GM18505 (cell line): ENCODE measurements around the gene WDFY1.

ENCODE experiments used
- ATAC-seq: cut with Tn5 transposase; IDR thresholded peaks from one replicate; pipeline ENCODE4 v1.9.1; 2021; ENCODE audit not compliant: unreplicated experiment
- POLR2A ChIP-seq: IDR thresholded peaks from 4 replicates; pipeline ENCODE4 v1.6.1; 2011; ENCODE audit warnings: borderline replicate concordance; ENCODE audit not compliant: insufficient read depth, insufficient read length; ENCODE audit errors: extremely low read depth

Gene WDFY1

DNA sequence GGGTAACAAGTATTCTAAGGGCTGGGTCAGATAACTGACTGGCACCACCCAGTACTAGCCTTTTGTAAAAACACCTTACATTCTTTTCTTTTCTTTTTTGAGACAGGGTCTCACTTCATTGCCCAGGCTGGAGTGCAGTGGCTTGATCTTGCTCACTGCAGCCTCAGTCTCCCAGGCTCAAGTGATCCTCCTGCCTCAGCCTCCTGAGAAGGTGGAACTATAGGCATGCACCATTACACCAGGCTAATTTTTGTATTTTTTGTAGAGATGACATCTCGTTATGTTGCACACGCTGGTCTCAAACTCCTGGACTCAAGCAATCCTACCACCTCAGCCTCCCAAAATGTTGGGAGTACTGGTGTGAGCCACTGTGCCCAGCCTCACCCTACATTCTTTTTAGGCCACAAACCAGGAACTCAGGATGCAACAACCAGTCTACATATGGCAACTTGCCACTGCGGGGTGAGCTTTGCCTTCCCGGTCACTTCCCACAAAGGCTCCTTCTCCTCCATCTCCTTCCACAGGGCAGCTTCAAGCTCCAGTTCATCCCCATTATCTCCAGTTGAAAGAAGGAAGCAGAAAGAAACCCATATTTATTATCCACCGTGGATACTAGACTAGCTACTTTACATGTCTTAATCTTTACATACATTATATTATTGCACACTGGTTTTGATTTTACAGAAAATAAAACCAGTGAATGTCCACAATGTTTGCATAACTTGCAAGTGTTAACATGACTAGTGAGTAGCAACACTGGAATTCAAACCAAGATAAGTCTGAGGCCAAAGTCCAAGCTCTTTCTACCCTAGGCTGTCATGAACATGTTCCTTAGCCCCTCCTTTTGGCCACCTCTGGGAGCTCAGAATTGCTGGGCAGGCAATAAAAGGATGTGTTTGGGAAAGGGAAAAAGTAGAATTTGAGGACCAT is 84.1 kb downstream of the WDFY1 start:
- no peak for TF ChIP-seq POLR2A
- ATAC-seq: no peak

DNA sequence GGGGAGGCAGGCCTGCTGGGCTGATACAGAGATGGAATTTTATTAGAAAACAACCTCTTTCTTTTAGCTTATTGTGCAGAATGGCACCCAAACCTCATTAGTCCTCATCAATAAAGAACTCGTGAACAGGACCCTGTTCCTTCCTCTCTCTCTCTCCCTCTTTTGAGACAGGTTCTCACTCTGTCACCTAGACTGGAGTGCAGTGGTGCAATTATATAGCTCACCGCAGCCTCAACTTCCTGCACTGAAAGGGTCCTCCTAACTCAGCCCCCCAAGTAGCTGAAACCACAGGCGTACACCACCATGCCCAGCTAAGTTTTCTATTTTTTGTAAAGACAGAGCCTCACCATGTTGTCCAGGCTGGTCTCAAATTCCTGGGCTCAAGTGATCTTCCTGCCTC is 86.1 kb downstream of the WDFY1 start:
- no peak for TF ChIP-seq POLR2A
- ATAC-seq: no peak

DNA sequence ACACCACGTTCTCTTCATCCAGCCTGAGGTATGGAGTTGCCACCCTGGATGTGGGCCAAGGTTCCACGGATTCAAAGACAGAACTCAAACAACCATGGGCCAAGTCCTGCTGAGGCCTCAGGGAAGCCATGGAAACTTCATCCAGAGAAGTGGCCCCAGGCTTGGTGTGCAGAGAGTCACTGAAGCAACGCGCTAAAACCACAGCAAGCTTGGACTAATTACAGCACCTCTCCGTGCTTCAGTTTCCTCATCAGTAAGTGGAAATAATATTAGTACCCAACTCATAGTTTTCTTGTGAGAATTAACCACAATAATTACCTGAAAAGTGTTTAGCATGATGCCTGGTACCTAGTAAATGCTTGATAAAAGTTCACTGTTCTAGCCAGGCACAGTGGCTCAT is 88.6 kb downstream of the WDFY1 start:
- no peak for ATAC-seq
- no peak for TF ChIP-seq POLR2A

DNA sequence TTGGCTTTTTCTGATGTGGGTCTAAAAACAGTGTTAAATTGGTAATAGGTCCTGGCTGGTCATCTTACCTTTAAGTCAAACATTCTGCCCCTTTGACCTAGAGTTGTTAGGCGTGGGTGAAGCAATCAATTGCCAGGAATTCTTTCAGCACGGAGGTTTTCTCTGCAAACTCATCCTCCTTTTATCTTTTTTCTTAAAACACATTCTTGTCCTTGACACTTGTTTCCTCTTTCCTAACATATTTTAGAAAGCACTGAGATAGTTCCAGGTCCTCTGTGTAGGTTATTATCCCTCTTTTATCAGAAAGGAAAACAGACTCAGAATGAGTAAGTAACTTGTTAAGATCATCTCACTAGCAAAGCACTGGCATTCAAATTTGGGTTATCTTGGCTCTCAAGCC is 89.1 kb downstream of the WDFY1 start:
- TF ChIP-seq POLR2A: no peak
- no peak for ATAC-seq

DNA sequence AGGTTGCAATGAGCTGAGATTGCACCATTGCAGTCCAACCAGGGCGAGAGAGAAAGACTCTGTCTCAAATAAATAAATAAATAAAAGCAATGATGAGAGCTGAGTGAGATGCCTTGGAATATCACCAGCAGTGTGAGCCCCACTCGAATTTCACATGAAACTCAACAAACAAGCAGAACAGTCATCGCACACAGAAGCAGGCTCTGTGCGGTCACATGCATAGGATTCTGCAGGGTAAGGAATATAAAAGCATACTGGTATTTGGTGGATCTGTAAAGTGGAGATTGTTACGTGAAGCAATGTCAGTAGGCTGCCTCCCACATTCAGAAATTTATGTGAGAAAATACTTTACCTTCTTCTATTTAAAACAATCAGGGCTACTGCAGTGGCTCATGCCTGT is 89.7 kb downstream of the WDFY1 start:
- no peak for ATAC-seq
- TF ChIP-seq POLR2A: no peak

DNA sequence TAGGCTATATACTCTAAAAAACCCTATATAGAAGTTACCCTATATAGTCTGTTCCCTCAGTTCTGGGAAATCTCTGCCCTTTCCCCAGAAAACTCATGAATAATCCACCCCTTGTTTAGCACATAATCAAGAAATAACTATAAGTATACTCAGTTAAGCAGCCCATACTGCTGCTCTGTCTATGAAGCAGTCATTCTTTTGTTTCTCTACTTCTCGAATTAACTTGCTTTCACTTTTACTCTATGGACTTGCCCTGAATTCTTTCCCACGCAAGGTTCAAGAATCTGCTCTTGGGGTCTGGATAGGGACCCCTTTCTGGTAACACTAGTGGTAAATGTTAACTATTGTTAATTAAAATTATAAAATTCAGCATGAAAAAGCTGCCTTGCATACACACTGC is 90.4 kb downstream of the WDFY1 start:
- no peak for ATAC-seq

DNA sequence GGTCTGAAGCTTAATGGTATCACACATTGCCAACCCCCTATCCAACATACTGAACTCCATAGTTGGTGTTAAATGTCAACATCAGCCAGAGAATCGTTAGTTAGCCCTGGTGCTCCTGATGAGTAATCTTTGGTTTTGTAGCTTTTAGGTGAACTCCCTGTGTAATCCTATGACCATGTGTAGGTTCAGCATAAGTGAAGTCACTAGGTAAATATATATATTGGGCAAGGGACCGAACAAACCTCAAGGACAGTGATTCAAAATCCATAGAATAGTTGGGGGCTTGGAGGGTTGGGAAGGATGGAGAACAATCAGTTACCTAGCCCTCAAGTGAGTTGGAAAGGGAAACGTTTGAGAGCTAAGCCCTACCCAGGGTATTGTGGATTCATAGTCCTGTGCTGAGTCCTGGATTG is 91.7 kb downstream of the WDFY1 start:
- TF ChIP-seq POLR2A: no peak
- ATAC-seq: no peak

More for the DNA sequence above, 90.4 kb downstream of the WDFY1 start:
- TF ChIP-seq POLR2A: no peak

DNA sequence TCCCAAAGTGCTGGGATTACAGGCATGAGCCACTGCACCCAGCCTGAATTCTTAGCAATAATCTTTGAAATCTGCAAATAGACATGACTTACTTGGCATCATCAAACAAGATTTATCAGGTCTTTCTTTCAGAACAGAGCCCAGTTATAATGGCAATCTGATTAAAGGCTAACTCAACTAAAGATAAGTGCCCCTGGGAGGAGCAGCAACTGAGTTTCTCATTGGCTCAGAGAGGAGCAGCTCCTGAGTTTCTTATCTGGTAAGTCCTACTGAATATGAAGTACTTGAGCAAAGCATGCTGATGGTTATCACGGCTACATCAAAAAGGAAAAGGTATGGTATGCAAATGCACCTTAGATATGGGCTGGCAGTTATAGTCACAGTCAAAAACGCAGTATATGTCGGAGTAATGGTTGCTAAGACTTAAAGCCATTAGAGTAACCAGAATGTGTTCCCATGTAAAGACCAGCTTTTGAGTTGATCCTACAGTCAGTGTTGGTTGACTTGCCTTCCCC is 92.8 kb downstream of the WDFY1 start:
- TF ChIP-seq POLR2A: no peak

DNA sequence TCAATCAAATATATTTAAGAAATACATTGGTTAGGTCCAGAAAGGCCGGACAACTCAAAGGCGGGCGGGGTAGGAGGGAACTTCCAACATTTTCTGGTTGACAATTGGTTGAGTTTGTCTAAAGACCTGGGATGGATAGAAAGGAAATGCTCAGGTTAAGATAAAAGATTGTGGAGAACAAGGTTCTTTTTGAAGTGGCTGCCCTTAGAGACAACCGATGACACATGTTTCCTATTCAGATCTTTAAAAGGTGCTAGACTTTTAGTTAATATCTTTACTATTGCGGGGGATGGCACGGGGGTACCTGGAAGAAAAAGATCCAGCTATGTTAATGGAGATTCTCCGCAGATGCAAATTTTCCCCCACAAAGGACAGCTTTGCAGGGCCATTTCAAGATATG is 97.7 kb downstream of the WDFY1 start:
- TF ChIP-seq POLR2A: no peak
- ATAC-seq: no peak

More for the DNA sequence above, 92.8 kb downstream of the WDFY1 start:
- no peak for ATAC-seq

DNA sequence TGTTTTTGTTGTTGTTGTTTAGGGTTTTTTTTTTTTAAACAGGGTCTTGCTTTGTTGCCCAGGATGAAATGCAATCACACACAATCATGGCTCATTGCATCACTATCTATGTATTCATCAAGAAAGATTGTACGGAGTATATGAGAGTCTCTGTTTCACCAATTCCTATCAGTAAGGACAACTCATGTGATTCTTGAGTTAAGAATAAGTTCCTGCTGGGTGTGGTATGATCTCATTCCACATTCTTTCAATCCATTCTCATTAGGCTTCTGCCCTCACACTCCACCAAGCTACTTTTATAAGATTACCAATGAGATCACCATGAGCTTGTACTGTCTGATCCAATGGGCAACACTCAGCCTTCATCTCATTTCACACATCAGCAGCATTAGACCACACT is 98.6 kb downstream of the WDFY1 start:
- no peak for TF ChIP-seq POLR2A
- ATAC-seq: no peak

DNA sequence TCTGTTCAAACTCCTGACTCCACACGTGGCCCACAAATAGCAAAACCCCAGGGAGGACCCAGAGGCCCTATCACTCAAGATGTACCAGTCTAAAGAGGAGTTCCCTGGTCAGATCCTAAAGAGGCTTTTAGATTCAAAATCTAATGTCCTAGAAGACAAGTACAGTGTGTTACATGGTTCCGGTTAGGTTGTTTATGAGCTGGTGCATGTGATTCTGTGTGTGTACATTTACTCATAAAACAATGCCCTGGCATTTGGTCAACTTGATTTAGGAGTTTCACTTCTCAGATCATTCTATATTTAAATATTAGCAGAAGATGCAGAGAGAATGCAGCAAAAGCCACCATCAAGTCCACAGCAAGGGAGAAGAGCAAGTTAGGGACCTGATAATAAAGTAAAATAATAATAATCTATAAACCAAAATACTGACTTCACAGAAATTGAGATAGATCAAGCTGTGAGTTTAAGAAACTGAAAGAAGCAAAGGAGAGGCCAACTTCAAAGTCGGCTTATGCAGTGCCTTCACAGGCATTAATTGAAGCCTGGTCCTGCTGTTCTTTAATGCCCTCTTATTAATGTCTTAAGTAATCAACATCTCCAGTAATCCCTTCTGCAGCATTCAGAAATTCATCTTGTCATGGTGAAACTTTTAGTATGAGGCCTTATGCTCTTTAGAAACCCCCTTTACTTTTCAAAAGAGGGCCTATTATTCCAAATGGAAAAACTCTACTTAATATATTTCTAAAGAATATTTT is 103.5 kb downstream of the WDFY1 start:
- TF ChIP-seq POLR2A: no peak
- ATAC-seq: no peak

DNA sequence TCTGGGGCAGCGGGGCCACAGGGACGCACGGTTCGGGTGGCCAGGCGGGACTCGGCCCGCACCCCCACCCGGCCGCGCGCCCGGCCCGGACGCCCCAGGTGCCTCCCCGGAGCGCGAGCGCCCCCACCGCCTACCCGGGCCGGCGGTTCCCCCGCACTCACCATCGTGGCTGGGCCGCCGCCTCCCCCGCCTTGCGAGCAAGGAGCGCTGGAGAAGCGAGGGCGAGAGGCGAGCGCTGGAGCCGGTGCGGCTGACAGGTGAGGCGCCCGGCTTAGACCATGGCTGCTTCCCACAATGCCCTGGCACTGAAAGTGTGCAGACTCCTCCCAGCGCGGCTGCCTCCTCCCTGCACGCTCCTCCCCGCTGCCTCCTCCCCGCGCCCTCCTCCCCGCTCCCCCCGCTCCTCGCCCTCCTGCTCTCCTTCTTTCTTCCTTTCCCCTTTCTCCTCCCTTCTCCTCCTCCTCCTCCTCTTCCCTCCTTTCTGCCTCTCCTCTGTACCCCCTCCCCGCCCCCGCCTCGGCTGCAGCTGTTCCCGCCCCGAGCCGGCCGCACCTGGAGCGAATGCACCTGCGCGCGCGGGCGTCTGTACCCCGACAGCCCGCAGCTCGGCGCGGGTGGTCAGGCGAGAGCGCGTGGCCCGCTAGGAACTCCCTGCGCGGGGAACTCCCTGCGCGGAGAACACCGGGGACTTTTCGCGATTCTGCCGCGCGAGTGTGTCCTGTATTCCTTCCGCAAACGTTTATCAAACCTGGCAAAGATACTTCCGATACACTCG is 107.7 kb downstream of the WDFY1 start, which contains the start of gene AP1S3:
Gene AP1S3 (minus strand): TSS at position 296 of the 775 bp plus-strand sequence. CDS start 132 bp downstream, at position 164.
- ATAC-seq: peak; percentile 63
- TF ChIP-seq POLR2A: peak; percentile 73
